Measurements from ENCODE around the gene FBXL20. TPM values are rescaled to one million over a fixed set of nuclear protein-coding genes. Genes with fewer than 3 reads are reported as not detected.

Gene FBXL20
- total and polyA plus RNA-seq, 9 of the 15 experiments (the other 6 are each of a cell fraction or from before 2014, with no cell fraction given) = 1.8 to 15.1 (median 5.6) TPM

DNA sequence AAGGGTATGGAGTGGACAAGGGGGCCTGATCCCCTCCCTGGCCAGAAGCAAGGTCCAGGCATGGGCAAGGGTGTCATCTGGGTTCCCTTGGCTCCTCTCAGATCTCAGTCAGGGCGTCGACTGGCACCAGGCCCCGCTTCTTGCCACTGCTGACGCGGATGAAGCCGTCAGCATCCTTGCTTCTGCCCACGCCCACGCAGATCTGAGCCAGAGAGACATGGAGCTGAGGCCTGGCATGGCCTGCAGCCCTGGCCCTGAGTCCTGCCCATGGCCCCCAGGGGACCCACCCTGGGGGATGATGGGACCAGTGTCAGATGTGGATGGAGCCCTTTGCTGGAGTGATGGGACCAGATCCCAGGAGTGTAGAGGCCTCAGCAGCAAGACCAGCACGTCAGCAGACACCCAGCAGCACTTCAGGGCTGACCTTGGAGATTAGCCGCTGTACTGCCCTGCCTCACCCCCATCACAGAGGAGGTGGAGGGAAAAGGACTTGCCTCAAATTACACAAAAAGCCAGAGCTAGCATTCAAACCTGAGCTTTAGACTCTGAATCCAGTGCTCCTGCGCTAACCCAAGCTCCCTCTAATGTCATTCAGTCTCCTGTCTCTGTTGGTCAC lies 189.1 kb downstream of the FBXL20 start:
- WGBS (ENCODE audit: insufficient coverage, low coverage, missing lambda C conversion rate) = 32% methylated on average over 11 of the region's 11 CpGs
- CTCF ChIA-PET (ENCODE audit: low intra/inter-chr PET ratio) = no interaction called here
- in situ Hi-C loops (cut with MboI) = no loop called here

GRCh38 chr17:39210093-39210434 lies 191.4 kb downstream of the FBXL20 start:
- Histone ChIP-seq H2AFZ (ENCODE audit: low read depth, low read length) (no peak overlapping the region), H3K4me2 (ENCODE audit: insufficient read depth, low read length) (no peak overlapping the region), H3K9me1 (ENCODE audit: control insufficient read depth, insufficient read depth, low read length) (peaks cover 4% of the 10 kb centered on the region), H4K20me1 (replicated peaks; ENCODE audit: control insufficient read depth, insufficient read depth, low read length) (no peaks in the 10 kb centered on the region), H3K4me1 (replicated peaks in 1 of 2; ENCODE audit: control insufficient read depth in 2 of 2, insufficient read depth in 2 of 2, low read length in 2 of 2) (peaks cover 0 to 32% of the 10 kb centered on the region in 2 experiments; a peak in 3 of 5 replicates), H3K27ac (ENCODE audit: extremely low read depth, low read depth, low read length) (no peak overlapping the region), H3K4me3 (no peak overlapping the region), H3K9me3 (replicated peaks; ENCODE audit: control insufficient read depth, insufficient read depth, low read depth, low read length) (no peaks in the 10 kb centered on the region), H3K36me3 (ENCODE audit: control insufficient read depth, insufficient read depth, low read length) (peaks cover 2% of the 10 kb centered on the region; the same call in 1 of the 3 replicates), H3K9ac (ENCODE audit: insufficient read depth in 1 of 2, low read depth in 2 of 2, low read length in 2 of 2) (peak overlapping the region in 1 of 2 experiments; percentile 74; a peak in 2 of 4 replicates), H3K79me2 (ENCODE audit: control insufficient read depth, insufficient read depth, low read length) (no peaks in the 10 kb centered on the region), H3K27me3 (ENCODE audit: control insufficient read depth in 2 of 2, insufficient read depth in 2 of 2, low read length in 2 of 2) (peaks cover 0 to 41% of the 10 kb centered on the region in 2 experiments; a peak in 2 of 5 replicates)
- TF ChIP-seq E2F6 (IDR thresholded peaks at IDR 0.05; ENCODE audit: borderline replicate concordance in 1 of 2, extremely low read depth in 1 of 2, insufficient read depth in 1 of 2, insufficient read length in 1 of 2, low read depth in 1 of 2, low read length in 1 of 2, poor library complexity in 1 of 2, severe bottlenecking in 1 of 2) = peak in 1 of 2 experiments; percentile 58
- no peak for TF ChIP-seq GATA2 (CRISPR knock-in tag; IDR thresholded peaks at IDR 0.05)
- POLR2A ChIA-PET = interaction anchor here (2.1 kb wide), 1 partner anchor 11 kb away, joined by 16 read pairs; the partner anchor contains the start of gene RPL19
- FAIRE-seq (no peak), ATAC-seq (no peak), DNase-seq (ENCODE audit: extremely low read depth in 1 of 4, low spot score in 3 of 4) (no peak)
- intact Hi-C loops (cut with micrococcal nuclease) (no loop called here), in situ Hi-C loops (cut with MboI) (no loop called here)
- CTCF ChIA-PET (ENCODE audit: low intra/inter-chr PET ratio) = interaction anchor here (1.5 kb wide), 1 partner anchor 29 kb away, joined by 3 read pairs; no protein-coding TSS in a partner anchor
- WGBS (ENCODE audit: insufficient coverage, low coverage, missing lambda C conversion rate) = 33% methylated on average over 18 of the region's 22 CpGs
- BruUV-seq (replicated peaks) = no TSS peak

More for the DNA sequence above, 189.1 kb downstream of the FBXL20 start:
- H2AFZ ChIP-seq (ENCODE audit: low read depth, low read length) = no peak overlapping the region
- POLR2A ChIA-PET = interaction anchor here (0.6 to 1.2 kb wide), 4 partner anchors 9 to 211 kb away, joined by 3 to 6 read pairs (median 4); partner anchors contain the start of gene RPL19
- H4K20me1 ChIP-seq (replicated peaks; ENCODE audit: control insufficient read depth, insufficient read depth, low read length) = no peaks in the 10 kb centered on the region
- no peak overlapping the region for H3K4me2 ChIP-seq (ENCODE audit: insufficient read depth, low read length)
- DNase-seq (ENCODE audit: extremely low read depth in 1 of 4, low spot score in 3 of 4) (no peak), FAIRE-seq (peak; percentile 26), ATAC-seq (peak; percentile 41; the same call in 2 of the 3 replicates)
- no peak overlapping the region for H3K27ac ChIP-seq (ENCODE audit: extremely low read depth, low read depth, low read length)
- H3K9me3 ChIP-seq (replicated peaks; ENCODE audit: control insufficient read depth, insufficient read depth, low read depth, low read length) = no peaks in the 10 kb centered on the region
- H3K36me3 ChIP-seq (ENCODE audit: control insufficient read depth, insufficient read depth, low read length) = no peaks in the 10 kb centered on the region
- no TSS peak for BruUV-seq (replicated peaks)
- peaks cover 4% of the 10 kb centered on the region for H3K9me1 ChIP-seq (ENCODE audit: control insufficient read depth, insufficient read depth, low read length)
- peak; percentile 74 for TF ChIP-seq EGR1 (conservative IDR thresholded peaks at IDR 0.05)
- no peak for TF ChIP-seq SMAD1 (IDR thresholded peaks at IDR 0.05; ENCODE audit: low read depth, low read length, partially characterized antibody)
- peak overlapping the region in 1 of 2 experiments; percentile 71; a peak in 2 of 4 replicates for H3K9ac ChIP-seq (ENCODE audit: insufficient read depth in 1 of 2, low read depth in 2 of 2, low read length in 2 of 2)
- peaks cover 0 to 53% of the 10 kb centered on the region in 2 experiments; a peak in 2 of 5 replicates for H3K27me3 ChIP-seq (ENCODE audit: control insufficient read depth in 2 of 2, insufficient read depth in 2 of 2, low read length in 2 of 2)
- intact Hi-C loops (cut with micrococcal nuclease) = no loop called here
- no peak overlapping the region for H3K4me3 ChIP-seq
- no peaks in the 10 kb centered on the region for H3K79me2 ChIP-seq (ENCODE audit: control insufficient read depth, insufficient read depth, low read length)
- H3K4me1 ChIP-seq (replicated peaks in 1 of 2; ENCODE audit: control insufficient read depth in 2 of 2, insufficient read depth in 2 of 2, low read length in 2 of 2) = peaks cover 0 to 32% of the 10 kb centered on the region in 2 experiments; a peak in 3 of 5 replicates
